CD4-positive, alpha-beta T cell treated with Interferon gamma for 1 hour (primary cell): ENCODE data around the gene PRPF8.

ENCODE experiments used
- DNase-seq: peaks from one replicate; pipeline ENCODE4 v3.0.0-alpha.2; 2020

PRPF8 gene

DNA sequence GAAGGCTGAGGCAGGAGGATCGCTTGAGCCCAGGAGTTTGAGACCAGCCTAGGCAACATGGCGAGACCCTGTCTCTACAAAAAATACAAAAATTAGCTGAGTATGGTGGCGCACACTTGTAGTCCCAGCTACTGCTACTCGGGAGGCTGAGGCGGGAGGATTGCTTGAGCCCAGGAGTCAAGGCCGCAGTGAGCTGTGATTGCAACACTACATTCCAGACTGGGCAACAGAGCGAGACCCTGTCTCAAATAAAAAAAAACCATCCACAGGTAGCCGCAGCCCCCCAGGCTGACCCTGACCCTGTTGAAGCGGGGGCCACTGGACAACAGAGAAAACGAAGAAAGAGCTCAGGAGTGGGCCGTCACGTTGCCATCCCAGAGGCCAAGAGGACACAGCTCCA, 60.0 kb downstream of the PRPF8 start:
- no peak for DNase-seq

DNA sequence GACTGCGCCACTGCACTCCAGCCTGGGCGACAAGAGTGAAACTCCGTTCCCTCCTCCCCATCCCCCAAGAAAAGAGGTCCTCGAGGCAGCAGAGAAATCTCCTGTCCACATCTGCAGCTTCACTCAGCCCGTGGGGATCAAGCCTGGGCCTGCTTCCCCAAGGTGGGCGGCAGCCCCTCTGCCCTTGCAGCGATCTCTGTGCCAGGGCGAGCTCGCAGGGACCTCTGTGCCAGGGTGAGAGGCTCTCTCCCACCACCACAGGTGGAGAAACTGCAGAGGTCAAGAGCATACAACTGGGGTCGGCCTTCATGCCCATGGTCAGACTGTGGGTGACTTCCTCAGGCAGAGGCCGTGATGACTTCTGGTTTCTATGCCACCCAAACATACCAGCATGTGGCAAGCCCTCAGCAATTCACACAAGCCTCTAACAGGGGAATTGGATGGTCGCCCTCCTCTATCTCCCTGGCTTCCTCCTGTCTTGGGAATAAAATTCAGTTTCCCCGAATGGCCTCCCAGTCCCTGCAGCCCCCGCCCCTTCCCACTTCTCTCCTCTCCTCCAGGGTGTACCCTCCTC, 61.5 kb downstream of the PRPF8 start:
- DNase-seq = no peak

DNA sequence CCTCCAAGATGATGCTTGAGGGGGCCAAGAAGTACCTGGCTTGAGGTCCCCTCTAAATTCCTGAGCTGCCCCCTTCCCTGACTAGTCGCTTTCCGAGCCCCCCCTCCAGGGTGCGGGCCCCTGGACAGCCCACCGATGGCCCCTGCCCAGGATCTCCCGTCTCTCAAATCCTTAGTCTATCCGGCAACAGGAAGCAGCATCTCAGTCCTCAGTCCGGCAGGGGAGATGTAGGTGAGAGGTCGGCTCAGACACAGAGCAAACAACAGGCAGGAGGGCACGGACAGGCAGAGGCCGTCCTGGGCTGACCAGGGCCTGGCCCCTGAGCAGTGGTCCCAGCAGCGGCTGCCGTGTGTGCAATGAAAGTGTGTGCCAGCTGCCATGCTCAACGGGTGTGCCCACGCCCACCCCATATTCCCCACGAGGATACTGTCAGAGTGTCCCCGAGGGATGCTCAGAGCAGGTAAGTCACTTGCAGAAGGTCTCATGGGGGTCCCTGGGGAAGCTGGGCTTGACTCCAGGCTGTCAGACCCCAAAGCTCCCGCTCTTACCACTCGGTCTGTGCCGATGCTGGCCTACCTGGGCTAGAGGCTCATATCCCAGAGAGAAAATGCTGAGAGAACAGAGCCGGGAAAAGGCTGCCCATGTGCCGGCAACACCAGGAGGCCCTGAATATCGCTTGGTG, 63.3 kb downstream of the PRPF8 start:
- no peak for DNase-seq

DNA sequence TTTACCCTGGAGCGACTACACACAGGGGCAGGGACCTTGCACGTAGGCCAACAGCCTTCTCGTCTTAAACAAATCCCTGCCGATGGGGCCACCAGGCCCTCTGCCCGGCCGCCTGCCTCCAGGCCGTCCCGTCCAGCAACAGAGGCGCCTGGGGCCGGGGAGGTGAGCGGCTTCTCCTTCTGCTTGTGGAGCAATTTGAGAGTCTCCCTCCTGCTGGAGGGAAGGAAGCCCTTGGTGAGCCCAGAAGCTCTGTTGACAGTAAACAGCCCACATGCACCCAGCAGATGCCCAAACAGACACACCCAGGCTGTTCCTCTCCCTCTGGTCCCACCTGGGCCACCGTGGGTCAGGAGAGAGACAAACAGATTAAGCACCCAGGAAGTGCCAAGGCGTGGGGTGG, 64.2 kb downstream of the PRPF8 start:
- DNase-seq = no peak

DNA sequence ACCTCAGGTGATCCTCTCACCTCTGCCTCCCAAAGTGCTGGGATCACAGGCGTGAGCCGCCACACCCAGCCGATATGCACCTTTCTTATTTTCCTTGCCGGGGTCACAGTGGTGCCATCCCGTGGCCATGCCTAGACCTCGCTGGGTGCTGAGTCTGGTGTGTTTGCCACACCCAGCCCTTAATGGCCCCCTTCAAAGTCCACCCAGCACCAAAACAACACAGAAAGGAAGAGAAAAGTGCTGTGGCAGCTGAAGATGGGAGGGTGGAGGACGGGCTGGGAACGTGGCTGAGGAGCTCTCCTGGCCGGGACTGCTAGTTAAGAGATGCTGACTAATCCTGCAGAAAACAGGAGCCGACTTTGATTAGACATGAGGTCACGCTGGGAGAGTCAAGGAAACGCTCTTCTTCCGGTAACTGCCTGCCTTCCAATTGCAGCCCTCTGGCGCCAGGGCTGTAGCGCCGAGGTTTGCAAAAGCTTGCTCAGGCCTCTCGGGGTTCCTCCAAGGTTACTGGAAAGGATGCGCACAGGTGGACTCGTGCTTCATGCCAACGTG, 67.0 kb downstream of the PRPF8 start:
- DNase-seq = peak; percentile 29

DNA sequence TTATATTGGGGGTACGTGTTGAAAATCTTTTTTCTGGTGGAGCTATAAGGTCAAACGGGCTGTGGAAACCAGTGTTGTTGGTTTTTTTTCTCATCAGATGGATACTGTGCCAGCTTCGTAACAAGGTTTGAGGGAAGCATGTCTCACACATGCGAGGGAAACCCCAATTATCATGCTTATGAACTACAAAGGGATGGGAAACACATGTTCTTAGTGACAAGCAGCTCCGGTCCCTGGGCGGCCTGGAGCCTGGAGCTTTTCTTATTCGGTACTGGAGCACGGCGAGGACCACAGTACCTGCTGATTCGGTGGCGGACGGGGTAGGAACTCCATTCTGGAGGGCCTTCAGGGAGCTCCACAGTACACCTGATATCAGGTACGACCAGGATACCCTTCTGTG, 68.6 kb downstream of the PRPF8 start:
- no peak for DNase-seq

DNA sequence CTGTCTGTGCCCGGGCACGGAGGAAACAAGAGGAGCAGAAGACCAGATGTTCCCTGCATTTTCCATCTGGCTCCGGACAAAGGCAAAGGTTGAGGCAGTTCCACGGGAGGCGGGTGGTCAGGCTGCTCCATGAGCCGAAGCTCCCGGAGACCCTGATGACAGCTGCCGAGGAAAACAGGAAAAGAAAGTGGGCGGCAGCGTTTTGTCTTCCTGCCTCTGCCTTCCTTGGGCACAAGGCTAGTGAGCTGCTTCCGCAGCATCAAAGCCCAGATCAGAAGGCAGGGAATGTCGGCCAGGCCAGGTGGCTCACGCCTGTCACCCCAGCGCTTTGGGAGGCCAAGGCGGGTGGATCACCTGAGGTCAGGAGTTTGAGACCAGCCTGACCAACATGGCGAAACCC, 72.3 kb downstream of the PRPF8 start:
- DNase-seq = no peak

DNA sequence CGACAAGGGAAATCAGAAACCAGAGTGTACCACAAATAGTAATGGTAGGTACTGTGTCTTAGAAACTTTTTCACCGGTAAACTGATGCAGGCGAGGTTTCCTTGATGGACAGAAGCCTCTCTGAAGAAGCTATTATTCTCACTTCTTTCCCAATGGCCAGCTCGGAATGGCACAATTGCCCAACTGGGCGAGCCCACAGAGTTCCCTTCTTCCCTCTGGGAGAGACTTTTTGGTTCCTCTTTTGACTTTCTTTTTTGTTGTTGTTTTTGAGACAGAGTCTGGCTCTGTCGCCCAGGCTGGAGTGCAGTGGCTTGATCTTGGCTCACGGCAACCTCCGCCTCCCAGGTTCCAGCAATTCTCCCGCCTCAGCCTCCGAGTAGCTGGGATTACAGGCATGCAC, 73.0 kb downstream of the PRPF8 start:
- DNase-seq = no peak

DNA sequence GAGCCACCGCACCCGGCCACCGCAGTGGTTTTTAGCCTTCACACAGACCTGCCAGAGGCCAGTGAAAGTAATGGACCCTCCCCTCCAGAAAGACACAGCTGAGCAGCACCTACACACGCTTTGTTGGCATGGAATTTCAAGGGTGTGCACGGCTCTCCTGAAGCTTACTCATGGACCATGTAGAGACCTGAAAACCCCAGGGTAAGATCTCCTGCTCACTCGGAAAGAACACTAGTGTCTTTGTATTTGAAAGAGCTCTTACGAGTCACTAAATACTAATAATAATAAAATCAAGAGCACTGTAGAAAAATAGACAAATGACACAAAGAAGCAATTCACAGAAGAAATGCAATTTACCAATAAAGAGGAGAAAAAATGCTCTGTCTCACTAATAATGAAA, 76.0 kb downstream of the PRPF8 start:
- no peak for DNase-seq

DNA sequence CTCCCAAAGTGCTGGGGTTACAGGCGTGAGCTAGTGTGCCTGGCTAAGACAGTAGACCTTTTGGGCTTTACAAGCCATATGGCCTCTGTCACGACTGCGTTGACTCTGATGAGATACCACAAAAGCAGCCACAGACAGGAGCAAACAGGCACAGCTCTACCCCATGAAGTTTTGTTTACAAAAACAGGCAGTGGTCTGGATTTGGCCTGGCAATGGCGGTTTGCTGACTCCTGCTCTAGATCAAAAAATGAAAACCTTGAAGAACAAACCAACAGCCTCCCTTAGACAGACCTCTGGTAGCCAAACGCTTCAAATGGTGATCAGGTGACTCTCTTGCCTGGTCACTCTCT, 76.7 kb downstream of the PRPF8 start:
- DNase-seq = no peak

DNA sequence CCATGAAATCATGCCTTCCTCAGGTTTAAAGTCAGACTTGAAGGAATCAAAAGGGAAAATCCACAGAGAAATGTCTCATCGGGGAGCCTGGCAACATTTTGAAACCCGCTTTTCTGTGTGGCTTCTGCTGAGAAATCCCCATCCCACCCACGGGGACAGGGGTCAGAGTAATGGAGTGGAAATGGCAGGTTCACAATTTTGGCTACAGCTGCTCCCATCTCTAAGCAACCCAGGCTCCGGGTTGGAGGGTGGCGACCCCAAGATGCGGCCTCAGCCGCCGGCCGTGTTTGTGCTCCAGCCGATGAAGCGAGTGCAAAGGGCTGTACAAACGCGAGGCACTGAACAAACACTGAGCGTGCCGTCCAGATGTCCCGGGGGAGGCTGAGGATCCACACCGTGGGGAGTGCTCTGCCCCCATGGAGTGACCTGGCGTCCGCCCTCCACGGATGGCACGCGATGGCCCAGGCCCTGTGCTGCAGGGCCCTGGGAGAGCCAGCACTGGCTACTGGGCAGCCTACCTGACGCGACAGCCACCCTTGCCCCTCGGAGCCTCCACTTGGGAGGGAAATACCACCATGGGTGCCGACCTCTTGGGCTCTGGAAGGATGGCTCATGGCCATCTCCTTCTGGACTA, 78.2 kb downstream of the PRPF8 start:
- DNase-seq = no peak

DNA sequence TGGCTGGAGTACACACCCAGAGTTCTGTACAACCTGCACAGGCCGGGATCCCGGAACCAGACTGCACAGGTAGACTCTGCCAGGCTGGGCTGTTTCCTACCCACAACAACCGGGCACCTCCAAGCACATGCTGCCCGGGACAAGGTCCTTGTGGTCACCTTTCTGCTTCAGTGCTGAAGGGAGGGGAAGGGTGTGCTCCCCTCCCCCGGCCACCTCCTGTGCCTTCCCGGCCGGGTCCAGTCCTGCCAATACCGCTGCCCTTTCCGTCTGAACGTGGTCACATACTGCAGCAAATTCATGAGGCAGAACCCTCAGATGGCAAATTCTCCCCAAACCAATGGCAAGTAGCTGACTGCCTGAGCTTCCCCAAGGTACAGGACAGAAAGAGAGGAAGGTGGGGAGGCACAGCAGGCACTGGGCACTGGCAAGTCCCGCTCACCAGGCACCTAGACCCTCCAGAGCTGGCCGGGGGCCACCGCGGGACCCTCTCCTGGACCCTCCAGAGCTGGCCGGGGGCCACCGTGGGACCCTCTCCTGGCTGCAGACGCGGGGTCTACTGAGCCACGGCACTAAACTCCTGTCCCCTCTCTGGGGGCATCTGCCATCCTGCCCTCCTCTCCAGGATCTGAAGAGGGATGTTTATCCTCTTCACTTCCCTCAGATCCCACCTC, 78.9 kb downstream of the PRPF8 start:
- no peak for DNase-seq

DNA sequence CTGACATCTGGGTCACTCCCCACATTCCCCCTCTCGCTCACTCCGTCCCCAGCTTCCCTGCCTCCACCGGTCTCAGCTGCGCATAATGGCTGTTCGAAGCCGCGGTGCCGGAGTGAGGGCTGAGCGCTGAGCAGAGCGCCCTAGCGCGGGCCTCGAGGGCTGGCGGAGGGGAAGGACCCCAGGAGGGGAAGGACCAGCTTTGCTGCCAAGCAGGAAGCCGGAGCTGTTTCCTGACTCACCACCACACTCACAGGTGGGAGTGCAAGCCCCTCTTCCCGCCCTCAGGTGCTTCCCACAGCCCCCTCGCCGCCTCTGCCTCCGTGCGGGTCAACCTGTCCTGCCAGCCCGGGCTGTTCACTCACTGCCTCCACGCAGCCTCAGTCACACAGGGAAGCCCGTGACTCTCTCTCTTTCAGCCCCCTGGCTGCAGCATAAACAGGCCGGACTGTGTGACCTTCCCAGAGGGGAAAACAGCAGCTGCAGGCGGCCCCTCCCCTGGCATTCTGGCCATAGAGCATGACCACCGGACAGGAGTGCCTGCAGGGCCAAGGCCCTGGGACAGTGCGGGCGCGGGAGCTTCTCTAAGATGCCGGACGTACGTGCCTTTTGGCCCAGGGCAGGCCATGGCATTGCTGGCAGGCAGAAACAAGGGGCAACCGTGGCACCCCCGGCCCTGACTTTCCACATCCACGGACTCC, 79.7 kb downstream of the PRPF8 start:
- no peak for DNase-seq

DNA sequence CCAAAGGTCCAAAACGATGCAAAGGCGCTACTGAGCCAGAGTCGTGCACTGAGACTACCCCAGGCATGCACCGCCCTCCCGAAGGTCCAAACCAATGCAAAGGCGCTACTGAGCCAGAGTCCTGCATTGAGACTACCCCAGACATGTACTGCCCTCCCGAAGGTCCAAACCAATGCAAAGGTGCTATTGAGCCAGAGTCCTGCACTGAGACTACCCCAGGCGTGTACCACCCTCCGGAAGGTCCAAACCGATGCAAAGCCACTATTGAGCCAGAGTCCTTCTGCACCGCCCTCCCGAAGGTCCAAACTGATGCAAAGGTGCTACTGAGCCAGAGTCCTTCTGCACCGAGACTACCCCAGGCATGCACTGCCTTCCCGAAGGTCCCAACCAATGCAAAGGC, 83.1 kb downstream of the PRPF8 start:
- DNase-seq = no peak
